IPS-NIHi11 (cell line): ENCODE data around the gene SLC16A11.
A peak's percentile ranks its signal among the peaks of the same experiment; 100 is the strongest.
"Not testable (repeated sequence)": the region's sequence is repeated elsewhere in the genome, so short reads cannot be mapped to it uniquely, and the experiment has no call there.

Experiments used
- DNase-seq: peaks from one replicate; pipeline ENCODE4 v3.0.0; 2012; ENCODE audit warnings: mixed read lengths, low spot score

SLC16A11 gene

DNA sequence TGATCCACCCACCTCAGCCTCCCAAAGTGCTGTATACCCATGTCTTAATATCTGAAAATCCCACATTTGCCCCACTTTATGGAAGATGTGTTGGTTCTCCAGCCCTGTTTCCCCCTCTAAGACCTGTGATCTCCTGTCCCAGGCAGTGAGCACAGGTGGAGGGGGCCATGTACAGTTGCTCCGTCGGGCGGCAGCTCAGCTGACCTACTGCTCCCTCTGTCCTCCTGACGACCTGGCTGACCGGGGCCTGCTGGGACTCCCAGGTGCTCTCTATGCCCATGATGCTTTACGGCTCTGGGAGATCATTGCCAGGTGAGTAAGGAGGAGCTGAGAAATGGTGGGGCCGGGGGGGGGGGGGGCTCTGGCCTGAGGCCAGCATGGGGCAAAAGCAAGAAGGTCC lies 38.2 kb downstream of the SLC16A11 start:
- DNase-seq: no peak

DNA sequence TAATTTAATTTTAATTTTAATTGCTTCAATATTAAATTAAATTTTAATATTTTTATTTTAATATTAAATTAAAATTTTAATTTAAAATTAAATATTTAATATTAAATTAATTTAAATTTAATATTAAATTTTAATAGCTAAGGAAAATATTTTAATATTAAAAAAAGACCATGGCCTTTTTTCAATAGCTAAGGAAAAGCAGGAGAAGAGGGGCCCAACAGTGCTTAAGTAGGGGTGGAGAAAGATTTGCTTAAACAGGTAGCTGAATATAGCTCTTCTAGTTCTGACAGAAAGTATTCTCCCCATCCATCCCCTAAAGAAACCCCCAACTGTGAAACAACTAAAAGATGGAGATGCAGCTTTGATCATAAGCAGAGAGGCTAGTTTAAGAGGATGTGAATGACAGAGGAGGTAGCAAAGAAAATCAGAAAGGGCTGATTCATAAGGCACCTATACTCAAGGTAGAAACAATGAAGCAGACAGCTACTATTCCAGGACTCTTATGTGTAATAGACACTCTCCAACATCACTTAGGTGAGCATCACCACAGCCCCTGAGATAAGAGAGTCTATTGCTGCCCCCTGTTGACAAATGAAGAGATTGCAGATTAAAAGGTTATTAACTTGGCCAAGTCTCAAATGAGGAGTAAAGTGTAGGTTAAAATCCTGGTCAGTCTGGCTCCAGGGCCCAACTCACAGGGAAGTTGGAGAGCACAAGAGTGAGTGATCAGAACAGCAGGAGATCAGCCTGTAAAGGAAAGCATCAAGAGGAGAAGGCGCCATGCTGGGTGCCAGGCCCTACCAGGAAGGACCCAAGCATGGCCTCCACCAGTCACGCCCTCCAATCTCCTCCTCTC lies 39.3 kb downstream of the SLC16A11 start:
- DNase-seq: peak; percentile 75

DNA sequence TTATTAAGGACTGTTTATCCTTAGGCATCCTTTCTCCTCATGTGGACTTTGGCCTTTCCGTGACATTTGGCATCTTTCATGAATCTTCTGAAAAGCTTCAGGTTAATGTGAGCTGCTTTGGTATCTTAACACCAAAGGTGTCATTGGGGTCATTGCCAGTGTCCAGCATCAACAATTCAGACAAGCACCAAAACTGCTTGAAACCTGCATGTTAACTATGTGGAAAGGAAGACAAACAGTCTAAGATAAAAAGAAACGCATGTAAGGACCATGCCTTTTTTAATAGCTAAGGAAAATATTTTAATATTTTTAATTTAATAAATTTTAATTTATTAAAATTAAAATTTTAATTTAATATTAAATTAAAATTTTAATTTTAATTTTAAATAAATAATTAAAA lies 40.1 kb downstream of the SLC16A11 start:
- no peak for DNase-seq

DNA sequence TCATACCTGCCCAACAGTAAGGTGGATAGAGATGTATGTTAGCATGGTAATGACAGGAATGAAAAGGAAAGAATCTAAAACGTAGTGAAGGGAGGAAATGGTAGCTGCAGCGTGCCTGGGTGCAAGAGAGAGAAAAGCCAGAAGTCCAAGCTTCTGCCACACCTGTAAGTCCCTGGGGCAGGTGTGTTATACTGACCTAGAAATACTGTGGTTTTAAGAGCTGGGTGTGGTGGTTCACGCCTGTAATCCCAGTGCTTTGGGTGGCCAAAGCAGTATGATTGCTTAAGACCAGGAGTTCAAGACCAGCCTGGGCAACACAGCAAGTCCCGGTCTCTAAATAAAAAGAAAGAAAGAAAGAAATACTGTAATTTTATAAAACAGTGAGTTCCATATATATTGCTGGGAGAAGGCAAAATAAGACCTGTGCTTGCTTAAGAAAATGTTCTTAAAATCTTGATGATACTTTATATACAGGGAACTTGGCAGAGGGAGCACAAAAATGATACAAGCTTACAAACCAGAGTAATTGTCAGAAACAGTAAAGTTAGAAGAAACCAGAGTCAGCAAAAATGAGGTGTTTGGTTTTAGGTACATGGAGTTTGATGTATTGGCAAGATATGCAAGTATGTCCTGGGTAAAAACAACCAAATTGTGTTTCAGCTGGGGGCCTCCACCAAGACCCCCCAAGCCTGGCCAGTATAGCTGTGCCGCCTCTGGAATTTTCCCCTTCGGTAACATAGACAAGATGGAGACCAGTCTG lies 41.4 kb downstream of the SLC16A11 start:
- no peak for DNase-seq

DNA sequence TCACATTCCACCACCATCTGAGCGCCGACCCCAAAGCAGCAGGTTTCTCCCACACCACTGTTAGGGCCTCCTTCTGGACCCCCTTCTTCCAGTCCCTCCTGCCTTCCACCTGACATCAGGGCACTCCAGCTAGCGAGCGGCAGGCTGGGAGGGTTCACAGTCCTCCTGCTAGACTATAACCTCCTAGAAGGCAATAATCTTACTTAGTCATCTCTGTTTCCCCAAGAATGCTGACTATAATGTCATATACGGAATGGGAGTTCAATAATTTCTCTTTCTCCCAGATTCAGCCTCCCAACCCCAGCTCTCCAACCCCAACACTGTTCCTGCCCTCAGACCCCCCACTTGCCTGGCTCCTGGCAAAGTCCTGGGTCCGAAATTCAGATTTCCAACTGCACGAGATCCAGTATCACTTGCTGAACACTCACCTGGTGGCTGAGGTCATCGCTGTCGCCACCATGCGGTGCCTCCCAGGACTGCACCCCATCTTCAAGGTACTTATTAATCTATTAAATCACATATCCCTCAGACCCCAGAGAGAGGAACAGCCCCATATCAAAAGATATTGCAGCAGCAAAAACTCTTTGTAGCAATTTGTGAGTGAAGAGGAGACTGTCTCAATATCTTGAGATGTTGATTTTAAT lies 42.5 kb downstream of the SLC16A11 start:
- DNase-seq: peak; percentile 62

DNA sequence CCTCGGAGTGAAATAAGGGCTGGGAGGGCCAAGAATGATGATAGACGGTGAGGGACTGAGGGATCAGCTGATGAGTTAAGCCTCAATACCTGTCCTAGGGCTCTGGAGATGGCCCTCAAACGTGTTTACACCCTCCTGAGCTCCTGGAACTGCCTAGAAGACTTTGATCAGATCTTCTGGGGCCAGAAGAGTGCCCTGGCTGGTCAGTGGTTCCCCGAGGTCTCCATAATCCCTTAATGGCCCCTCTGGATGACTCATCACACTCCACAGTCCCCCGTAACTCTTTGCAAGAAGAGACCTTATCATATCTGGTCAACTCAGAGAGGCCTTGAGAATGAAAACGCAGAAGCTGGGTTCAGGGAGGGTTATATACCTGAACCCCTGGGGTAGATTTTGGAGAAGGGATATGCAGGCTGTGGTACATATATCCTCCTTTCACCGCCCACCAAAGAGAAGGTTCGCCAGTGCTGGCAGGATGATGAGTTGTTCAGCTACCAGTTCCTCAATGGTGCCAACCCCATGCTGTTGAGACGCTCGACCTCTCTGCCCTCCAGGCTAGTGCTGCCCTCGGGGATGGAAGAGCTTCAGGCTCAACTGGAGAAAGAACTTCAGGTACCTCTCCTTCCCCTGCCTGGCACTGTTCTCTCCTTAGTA lies 44.9 kb downstream of the SLC16A11 start:
- no peak for DNase-seq

DNA sequence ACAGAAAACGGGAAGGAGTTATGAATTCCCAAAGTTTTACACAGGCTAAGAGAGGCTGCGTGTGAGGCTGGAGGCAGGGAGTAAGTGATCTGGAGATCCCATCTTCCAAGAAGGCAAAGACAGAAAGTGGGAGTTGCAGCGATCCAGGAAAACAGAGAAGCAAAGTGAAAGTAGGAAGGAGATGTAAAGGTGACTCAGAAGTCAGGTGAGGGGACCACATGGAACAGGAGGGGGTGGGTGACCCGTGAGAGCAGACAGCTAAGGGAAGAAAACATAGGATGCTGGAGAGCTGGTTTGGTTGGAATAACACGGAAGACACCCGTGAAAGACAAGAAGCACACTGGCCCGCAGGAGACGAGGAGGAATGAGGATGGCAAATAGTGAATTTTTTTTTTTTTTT lies 46.7 kb downstream of the SLC16A11 start:
- no peak for DNase-seq

DNA sequence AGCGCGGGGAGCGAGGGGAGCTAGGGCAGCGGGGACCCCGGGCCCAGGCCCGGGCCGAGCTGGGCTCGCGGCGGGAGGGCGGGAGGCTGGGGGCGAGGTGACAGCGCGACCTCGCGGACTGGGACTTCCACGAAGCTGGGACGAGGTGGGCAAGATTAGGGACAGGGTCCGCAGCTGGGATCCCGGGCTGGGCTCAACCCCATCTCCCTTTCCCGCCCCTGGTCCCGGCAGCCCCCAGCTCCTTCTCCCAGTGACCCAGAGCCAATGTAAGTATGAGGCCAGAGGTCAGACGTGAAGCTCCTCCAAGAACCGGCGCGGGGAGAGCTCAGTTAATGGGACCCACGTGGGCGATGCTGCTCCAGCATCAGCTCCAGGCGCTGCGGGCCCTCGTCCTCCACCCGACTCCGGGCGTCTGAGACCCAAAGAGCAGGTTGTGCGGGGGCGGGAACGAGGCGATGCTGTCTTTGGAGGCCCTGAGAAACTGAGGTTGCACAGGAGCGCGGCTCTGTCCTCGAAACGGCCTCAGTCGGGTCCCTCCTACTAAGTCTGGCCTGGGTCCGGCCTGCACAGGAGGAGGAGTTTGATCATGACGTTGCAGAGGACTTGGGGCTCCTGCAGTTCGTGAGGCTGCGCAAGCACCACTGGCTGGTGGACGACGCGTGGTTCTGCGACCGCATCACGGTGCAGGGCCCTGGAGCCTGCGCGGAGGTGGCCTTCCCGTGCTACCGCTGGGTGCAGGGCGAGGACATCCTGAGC lies 47.5 kb downstream of the SLC16A11 start:
- DNase-seq: peak; percentile 57

DNA sequence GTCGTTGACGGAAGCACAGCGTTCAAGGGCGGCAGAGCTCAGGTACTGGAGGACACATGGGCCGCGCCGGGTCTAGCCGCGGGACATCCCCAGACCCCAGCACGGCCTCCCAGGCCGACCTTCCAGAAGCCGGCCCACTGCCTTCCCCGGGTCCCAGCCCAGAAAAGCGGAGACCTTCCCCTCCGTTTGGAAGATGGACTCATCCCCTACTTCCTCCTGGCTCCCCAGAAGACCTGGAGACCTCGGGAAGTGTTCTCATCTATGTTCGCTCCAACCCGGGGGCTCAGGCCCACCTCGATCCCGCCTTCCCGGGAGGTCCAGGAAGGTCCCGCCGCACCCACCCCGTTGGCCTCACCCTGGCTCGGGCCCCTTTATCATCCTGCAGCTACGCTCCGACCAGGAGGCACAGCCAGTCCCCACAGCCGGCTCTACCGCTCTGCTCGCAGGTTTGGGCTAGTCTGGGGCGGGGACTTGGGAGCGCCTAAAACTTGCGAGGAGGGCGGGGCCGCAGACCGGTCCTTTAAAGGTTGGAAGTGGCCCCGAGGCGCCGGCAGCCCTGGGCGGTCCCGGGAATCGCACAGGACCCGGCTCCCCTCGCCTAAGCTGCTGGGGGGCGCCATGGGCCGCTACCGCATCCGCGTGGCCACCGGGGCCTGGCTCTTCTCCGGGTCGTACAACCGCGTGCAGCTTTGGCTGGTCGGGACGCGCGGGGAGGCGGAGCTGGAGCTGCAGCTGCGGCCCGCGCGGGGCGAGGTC lies 48.2 kb downstream of the SLC16A11 start, which contains the start of gene ALOX12:
Gene ALOX12 (plus strand): TSS at position 550 of the 756 bp plus-strand sequence. CDS start 69 bp downstream, at position 619.
- DNase-seq: peak; percentile 74

DNA sequence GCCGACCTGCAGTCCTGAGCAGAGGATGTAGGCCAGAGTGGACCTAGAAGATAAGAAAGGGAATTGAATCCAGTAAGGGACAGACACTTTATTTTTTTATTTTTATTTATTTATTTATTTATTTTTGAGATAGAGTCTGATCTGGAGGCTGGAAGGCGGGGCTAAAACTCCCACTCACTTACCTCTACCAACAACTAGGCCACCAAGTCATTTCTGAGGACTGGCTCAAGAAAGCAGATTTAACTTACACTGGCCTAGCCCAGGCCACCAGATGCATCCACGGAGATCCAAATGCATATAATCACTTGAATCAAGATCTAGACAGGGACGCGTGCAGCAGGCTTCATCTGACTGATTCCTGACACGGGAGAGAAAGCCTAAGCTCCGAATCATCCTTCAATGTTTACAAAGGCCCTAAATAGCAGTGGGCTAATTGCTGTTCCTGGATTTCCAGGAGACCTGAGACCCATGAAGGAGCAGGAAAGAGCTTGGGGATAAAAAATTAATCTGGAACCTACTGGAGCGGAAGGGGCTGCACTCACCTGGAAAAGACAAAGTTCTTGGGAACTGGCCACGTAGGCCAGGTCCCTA lies 49.1 kb downstream of the SLC16A11 start:
- no peak for DNase-seq

DNA sequence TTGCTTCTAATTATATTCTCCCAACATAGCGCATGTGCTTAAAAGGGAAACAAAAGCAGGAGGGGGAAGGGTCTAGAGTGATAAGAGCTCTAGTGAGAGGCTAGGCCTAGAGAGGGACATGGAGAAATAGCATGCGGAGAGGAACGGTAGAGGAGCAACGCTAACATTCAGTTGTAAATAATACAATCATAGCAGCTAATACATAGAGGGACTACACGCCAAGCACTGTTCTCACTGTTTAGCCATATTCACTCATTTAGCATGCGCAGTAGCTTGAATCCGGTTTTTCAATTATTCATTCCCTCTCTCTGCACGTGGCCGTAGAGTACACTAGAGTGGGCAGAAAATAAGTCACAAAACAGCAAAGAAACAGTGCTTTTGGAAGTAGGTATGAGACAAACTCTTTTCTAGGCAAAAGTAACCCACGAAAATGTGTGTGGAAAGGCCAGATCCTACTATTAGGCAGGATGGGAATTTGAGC lies 49.7 kb downstream of the SLC16A11 start:
- no peak for DNase-seq

DNA sequence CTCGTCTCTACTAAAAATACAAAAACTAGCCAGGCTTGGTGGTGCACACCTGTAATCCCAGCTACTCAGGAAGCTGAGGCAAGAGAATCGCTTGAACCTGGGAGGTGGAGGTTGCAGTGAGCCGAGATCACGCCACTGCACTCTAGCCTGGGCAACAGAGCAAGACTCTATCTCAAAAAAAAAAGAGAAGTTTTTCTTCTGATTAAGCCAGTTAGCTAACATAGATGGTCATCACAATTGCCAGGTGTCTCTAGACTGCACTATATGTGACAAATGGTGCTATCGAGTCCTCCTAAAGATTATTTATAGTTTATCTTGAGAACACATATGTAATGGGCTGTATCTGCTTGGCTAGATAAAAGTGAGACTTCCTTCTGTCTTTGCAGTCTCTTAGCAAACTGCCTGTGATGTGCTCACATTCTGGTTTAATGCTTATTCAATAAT lies 50.3 kb downstream of the SLC16A11 start:
- not testable (repeated sequence) for DNase-seq
